HUES64 (cell line): ENCODE data around the gene GPR142.

Experiments
- H3K27ac ChIP-seq: 2 replicates; pipeline ENCODE4 v1.7.0; 2013; ENCODE audit warnings: low read depth, low read length, inconsistent platforms
- H3K27me3 ChIP-seq: 2 replicates; pipeline ENCODE4 v1.6.1; 2013; ENCODE audit warnings: mild to moderate bottlenecking, low read length; ENCODE audit not compliant: insufficient read depth
- H3K36me3 ChIP-seq: 2 replicates; pipeline ENCODE4 v1.6.1; 2013; ENCODE audit warnings: mild to moderate bottlenecking, low read length; ENCODE audit not compliant: insufficient read depth
- H3K4me1 ChIP-seq: 2 replicates; pipeline ENCODE4 v1.6.1; 2013; ENCODE audit warnings: mild to moderate bottlenecking, low read length, moderate library complexity; ENCODE audit not compliant: insufficient read depth
- H3K4me3 ChIP-seq: 2 replicates; pipeline ENCODE4 v1.5.1; 2013; ENCODE audit warnings: mild to moderate bottlenecking, low read length, moderate library complexity
- H3K9ac ChIP-seq: 2 replicates; pipeline ENCODE4 v1.6.1; 2013; ENCODE audit warnings: mild to moderate bottlenecking, low read depth, low read length
- H3K9me3 ChIP-seq: 2 replicates; pipeline ENCODE4 v1.6.1; 2013; ENCODE audit warnings: low read depth, low read length; ENCODE audit not compliant: insufficient read depth
- WGBS: fragments of 150-250, 120-280 bp; methylation state at CpG from one replicate; pipeline ENCODE4 v1.1.7; 2013; ENCODE audit warnings: missing lambda C conversion rate; 5-methylcytosine and 5-hydroxymethylcytosine counted together

Gene GPR142

DNA sequence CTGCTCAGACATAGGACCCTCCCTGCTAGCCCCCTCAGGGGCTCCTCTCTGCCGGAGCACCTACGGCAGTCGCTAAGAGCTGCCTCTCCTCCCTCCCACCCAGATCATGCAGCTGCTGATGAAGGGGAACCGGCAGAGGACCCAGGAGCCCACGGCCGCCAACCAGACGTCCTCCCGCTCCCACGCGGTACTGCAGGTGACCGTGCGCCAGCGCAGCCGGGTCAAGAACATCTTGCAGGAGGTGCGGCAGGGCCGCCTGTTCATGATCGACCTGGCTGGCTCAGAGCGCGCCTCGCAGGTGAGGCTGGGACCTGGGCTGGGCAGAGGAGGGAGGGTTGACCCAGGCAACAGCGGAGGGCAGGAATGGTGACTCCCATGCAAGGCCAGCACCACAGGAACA lies 22.6 kb upstream of the GPR142 start:
- H3K9ac ChIP-seq: no peak overlapping the region
- no peaks in the 10 kb centered on the region for H3K9me3 ChIP-seq
- WGBS: 91% methylated on average over 21 of the region's 21 CpGs
- H3K27me3 ChIP-seq: peaks cover 10% of the 10 kb centered on the region
- no peak overlapping the region for H3K4me3 ChIP-seq
- H3K36me3 ChIP-seq: no peaks in the 10 kb centered on the region
- H3K4me1 ChIP-seq: no peaks in the 10 kb centered on the region
- no peak overlapping the region for H3K27ac ChIP-seq

DNA sequence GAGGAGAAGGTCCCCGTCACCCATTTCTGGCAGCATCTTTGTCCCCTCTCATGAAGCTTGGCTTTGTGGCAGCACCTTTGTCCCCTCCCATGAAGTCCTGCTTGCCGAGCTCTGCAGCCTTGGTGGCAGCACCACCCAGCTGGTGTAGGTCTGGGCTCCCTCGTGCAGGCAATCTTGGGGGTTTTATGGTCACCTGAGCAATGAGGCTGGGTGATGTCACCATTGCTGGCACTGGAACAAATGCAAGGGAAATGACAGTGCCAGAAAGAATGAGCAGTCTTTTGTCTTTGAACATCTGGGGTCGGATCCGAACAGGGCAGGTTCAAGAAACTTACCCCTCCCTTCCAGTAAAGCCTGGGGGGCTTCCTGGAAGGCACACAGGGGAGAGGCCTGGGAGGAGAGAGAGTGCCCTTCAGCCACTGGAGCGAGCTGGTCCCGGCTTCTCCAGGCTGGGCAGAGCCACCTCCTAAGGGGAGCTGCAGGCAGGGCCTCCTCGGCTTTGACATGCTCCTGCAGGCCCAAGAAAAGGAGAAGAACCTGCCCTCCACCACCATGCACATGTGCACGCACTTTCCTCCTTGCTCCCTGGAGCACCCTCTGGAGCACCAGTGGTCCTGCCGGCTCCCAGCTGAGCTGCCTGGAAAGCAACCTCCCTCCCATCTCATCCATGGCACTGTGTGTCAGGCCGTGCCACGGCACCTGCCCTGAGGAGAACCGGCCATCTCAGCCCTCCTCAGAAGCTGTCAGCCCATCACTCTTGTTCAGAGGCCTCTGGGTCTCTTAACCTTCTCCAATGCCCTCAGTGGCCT lies 21.7 kb upstream of the GPR142 start:
- Histone ChIP-seq H3K36me3 (no peaks in the 10 kb centered on the region), H3K27me3 (peaks cover 17% of the 10 kb centered on the region), H3K4me1 (no peaks in the 10 kb centered on the region), H3K4me3 (no peak overlapping the region), H3K9me3 (no peaks in the 10 kb centered on the region), H3K27ac (no peak overlapping the region), H3K9ac (no peak overlapping the region)
- WGBS: 82% methylated on average over 13 of the region's 13 CpGs

DNA sequence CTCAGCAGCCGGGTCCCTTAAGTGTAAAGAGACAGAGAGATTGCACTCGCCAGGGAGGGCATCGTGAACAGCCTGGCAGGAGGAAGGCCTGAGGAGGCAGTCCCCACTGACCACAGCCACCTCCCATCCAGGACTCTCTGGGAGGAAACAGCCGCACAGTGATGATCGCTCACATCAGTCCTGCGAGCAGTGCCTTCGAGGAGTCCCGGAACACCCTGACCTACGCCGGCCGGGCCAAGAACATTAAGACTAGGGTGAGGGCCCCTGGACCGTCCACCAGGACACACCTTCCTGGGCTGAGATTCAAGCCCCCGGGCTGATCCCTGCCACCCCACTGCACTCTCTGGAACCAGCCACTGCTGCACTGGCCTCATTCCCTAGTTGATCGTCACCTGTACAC lies 19.7 kb upstream of the GPR142 start:
- no peaks in the 10 kb centered on the region for H3K4me1 ChIP-seq
- H3K27me3 ChIP-seq: peaks cover 37% of the 10 kb centered on the region
- H3K4me3 ChIP-seq: no peak overlapping the region
- H3K27ac ChIP-seq: no peak overlapping the region
- 95% methylated on average over 14 of the region's 14 CpGs for WGBS
- no peaks in the 10 kb centered on the region for H3K36me3 ChIP-seq
- H3K9ac ChIP-seq: no peak overlapping the region
- no peaks in the 10 kb centered on the region for H3K9me3 ChIP-seq

DNA sequence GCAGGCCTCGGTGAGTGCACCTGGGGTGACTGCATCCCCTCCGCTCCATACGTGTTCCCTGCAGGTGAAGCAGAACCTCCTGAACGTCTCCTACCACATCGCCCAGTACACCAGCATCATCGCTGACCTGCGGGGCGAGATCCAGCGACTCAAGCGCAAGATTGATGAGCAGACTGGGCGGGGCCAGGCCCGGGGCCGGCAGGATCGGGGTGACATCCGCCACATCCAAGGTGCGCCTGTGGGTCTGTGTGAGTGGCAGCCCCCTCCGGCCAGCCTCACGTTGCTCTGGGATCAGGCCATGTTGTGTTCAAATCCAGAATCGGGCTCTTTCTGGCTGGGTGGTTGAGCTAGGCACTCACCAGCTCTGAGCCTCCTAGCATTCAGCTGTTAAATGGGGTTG lies 18.2 kb upstream of the GPR142 start:
- no peaks in the 10 kb centered on the region for H3K36me3 ChIP-seq
- no peak overlapping the region for H3K4me3 ChIP-seq
- WGBS: 91% methylated on average over 19 of the region's 19 CpGs
- no peaks in the 10 kb centered on the region for H3K4me1 ChIP-seq
- H3K9me3 ChIP-seq: no peaks in the 10 kb centered on the region
- no peak overlapping the region for H3K27ac ChIP-seq
- no peak overlapping the region for H3K9ac ChIP-seq
- H3K27me3 ChIP-seq: peaks cover 52% of the 10 kb centered on the region

DNA sequence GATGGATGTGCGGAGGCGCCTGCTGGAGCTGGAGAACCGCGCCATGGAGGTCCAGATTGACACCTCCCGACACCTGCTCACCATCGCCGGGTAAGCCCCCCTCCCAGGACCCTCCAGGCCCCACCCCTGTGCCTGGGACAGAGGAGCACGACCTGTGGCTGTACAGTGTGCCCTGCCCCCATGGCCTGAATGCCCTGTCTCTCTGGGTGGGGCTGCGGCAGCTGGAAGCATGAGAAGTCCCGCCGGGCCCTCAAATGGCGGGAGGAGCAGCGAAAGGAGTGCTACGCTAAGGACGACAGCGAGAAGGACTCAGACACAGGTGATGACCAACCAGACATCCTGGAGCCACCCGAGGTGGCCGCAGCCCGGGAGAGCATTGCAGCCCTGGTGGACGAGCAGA lies 16.8 kb upstream of the GPR142 start:
- WGBS: 83% methylated on average over 20 of the region's 20 CpGs
- H3K9me3 ChIP-seq: no peaks in the 10 kb centered on the region
- no peak overlapping the region for H3K27ac ChIP-seq
- no peak overlapping the region for H3K4me3 ChIP-seq
- no peaks in the 10 kb centered on the region for H3K4me1 ChIP-seq
- H3K9ac ChIP-seq: no peak overlapping the region
- H3K36me3 ChIP-seq: no peaks in the 10 kb centered on the region
- peaks cover 64% of the 10 kb centered on the region for H3K27me3 ChIP-seq

DNA sequence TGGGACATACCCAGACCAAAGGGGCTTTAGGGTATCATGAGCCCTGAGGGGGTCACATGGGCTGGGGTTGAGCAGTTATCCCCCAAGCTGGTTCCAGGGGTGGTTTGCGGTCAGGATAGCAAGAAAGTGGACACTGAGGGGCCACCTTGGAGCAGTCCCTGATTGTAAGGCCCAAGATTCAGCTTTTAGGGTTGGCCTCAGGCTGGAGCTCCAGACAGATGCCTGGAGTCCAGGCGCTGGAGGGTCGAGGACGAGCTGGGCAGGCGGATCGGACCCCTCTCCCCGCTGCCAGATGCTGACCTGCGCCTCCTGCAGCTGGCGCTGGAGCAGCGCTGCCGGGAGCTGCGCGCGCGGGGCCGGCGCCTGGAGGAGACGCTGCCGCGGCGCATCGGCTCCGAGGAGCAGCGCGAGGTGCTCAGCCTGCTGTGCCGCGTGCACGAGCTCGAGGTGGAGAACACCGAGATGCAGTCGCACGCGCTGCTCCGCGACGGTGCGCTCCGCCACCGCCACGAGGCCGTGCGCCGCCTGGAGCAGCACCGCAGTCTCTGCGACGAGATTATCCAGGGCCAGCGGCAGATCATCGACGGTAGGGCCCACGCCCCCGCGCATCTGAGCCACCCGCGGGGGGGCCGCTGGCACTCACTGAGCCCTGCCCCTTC lies 15.6 kb upstream of the GPR142 start:
- H3K4me3 ChIP-seq: peak overlapping the region; percentile 40
- WGBS: 6% methylated on average over 55 of the region's 55 CpGs
- H3K9ac ChIP-seq: no peak overlapping the region
- no peaks in the 10 kb centered on the region for H3K36me3 ChIP-seq
- H3K4me1 ChIP-seq: no peaks in the 10 kb centered on the region
- peaks cover 75% of the 10 kb centered on the region for H3K27me3 ChIP-seq
- no peak overlapping the region for H3K27ac ChIP-seq
- H3K9me3 ChIP-seq: no peaks in the 10 kb centered on the region

DNA sequence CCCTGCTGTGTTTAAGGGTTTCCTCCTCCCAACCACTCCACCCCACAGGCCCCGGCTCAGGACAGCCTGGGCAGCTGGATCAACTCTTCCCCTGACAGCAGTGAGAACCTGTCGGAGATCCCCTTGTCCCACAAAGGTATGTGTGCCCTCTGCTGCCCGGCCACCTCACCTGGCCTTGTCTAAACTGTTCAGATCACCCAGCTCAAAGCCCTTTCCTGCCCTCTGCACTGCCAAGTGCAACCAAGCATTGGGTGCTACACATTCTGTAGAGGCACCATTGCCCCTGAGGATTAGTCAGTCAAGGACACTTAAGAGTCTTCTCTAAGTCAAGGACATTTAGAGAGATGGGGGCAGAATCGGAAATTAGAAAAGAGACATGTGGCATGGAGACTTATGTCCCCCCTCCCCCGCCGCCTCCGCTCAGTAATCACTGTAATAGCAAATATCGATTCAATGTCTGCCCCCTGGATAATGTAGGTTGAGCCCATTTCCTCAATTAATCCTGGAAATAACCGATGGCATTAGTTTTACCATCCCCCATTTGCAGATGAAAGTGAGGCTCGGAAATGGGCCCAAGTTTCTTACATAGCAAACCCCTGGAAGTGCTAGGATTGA lies 13.8 kb upstream of the GPR142 start:
- Histone ChIP-seq H3K9ac (no peak overlapping the region), H3K4me3 (no peak overlapping the region)
- 85% methylated on average over 10 of the region's 10 CpGs for WGBS

DNA sequence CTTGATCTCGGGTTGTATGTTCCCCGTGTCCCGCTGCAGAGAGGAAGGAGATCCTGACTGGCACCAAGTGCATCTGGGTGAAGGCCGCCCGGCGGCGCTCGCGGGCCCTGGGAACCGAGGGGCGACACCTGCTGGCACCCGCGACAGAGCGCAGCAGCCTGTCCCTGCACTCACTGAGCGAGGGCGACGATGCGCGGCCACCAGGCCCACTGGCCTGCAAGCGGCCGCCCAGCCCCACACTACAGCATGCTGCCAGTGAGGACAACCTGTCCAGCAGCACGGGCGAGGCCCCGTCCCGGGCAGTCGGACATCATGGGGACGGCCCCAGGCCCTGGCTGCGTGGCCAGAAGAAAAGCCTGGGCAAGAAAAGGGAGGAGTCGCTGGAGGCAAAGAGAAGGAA lies 13.2 kb upstream of the GPR142 start:
- H3K36me3 ChIP-seq: no peaks in the 10 kb centered on the region
- 13% methylated on average over 29 of the region's 29 CpGs for WGBS
- no peak overlapping the region for H3K4me3 ChIP-seq
- H3K27ac ChIP-seq: no peak overlapping the region
- H3K9me3 ChIP-seq: no peaks in the 10 kb centered on the region
- peaks cover 91% of the 10 kb centered on the region for H3K27me3 ChIP-seq
- no peak overlapping the region for H3K9ac ChIP-seq
- H3K4me1 ChIP-seq: no peaks in the 10 kb centered on the region

More for the DNA sequence above, 13.8 kb upstream of the GPR142 start:
- H3K9me3 ChIP-seq: no peaks in the 10 kb centered on the region
- H3K4me1 ChIP-seq: no peaks in the 10 kb centered on the region
- no peak overlapping the region for H3K27ac ChIP-seq
- peaks cover 90% of the 10 kb centered on the region for H3K27me3 ChIP-seq
- H3K36me3 ChIP-seq: no peaks in the 10 kb centered on the region

DNA sequence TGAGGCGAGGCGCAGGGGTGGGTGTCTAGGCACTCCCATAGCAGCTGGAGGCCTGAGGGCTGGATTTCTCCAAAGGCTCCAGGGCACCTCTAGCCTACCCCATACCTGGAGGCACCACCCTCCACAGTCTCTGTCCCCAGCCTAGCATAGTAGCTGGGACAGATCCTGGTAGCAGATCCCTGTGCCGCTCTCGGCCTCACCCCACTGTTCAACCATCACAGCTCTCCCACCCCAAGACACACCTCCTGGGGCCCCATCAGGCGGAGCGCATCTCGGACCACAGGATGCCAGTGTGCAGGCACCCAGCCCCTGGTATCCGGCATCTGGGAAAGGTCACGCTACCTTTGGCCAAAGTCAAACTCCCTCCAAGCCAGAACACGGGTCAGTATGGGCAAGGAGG lies 12.7 kb upstream of the GPR142 start:
- Histone ChIP-seq H3K27me3 (peaks cover 91% of the 10 kb centered on the region), H3K27ac (no peak overlapping the region)
- 90% methylated on average over 10 of the region's 10 CpGs for WGBS

DNA sequence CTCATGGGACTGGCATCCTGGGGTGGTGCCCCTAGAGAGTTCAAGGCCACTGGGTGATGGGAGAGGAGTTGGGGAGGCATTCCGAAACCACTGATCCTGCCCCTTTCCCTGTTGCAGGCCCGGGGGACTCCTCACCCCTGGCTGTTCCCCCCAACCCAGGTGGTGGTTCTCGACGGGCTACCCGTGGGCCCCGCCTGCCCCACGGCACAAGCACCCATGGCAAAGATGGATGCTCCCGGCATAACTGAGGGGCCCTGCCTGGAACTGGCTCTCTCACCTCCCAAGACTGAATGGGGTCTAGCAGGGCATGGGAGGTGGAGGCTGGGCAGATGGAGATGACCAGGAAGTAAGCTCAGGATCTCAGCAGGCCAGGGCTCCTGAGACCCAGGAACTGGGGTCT lies 12.2 kb upstream of the GPR142 start:
- H3K4me1 ChIP-seq: no peaks in the 10 kb centered on the region
- H3K36me3 ChIP-seq: no peaks in the 10 kb centered on the region
- WGBS: 81% methylated on average over 8 of the region's 8 CpGs
- peaks cover 89% of the 10 kb centered on the region for H3K27me3 ChIP-seq
- H3K27ac ChIP-seq: no peak overlapping the region
- H3K9me3 ChIP-seq: no peaks in the 10 kb centered on the region
- no peak overlapping the region for H3K9ac ChIP-seq
- no peak overlapping the region for H3K4me3 ChIP-seq

More for the DNA sequence above, 12.7 kb upstream of the GPR142 start:
- Histone ChIP-seq H3K4me1 (no peaks in the 10 kb centered on the region), H3K9me3 (no peaks in the 10 kb centered on the region), H3K9ac (no peak overlapping the region), H3K36me3 (no peaks in the 10 kb centered on the region), H3K4me3 (no peak overlapping the region)

DNA sequence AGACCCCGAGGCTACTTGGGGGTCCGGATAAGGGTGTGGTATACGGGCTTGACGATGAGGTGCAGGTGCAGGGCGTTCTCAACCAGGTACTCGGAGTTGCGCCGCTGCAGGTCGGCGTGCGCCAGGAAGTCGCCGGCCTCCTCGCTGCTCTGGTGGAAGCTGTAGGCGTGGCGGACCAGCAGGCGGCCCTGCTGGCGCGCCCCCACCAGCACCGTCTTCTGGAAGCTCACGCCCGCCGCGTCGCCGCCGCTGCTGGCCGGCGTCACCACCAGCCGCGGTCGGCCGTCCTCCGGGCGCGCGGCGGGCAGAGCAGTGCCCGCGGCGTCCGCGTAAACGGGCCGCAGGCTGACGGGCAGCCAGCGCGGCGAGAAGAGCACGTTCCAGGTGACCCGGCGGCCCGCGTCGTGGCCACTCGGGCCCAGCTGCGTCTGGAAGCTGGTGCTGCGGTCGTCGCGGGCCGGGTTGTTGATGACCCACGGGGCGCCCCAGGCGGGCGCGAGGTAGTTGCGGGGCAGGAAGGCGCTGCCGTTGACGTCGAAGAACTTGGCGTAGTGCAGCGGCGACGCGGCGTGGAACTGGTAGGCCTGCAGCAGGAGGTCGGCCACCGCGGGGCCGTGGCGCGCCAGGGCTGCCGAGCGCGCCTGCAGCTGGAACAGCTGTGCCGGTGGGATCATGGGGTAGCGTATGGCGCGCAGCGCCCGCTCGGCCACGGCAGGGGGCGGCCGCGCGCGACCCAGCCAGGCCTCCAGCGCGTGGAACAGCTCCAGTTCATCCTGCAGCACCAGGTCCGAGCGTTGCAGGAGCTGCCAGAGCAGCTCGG lies 10.4 kb upstream of the GPR142 start:
- H3K27me3 ChIP-seq: peaks cover 71% of the 10 kb centered on the region
- 2% methylated on average over 105 of the region's 105 CpGs for WGBS

More for the DNA sequence above, 10.4 kb upstream of the GPR142 start:
- peaks cover 9% of the 10 kb centered on the region for H3K4me1 ChIP-seq
- H3K9me3 ChIP-seq: no peaks in the 10 kb centered on the region
- H3K9ac ChIP-seq: no peak overlapping the region
- H3K36me3 ChIP-seq: no peaks in the 10 kb centered on the region
- H3K4me3 ChIP-seq: peak overlapping the region; percentile 51
- no peak overlapping the region for H3K27ac ChIP-seq
